OCI-LY1 (cell line): Measurements from ENCODE around the gene PRKCH.

Experiments
- H2AFZ ChIP-seq: fragments of 200-600 bp; sonication (generic), shearing (Covaris generic); 2 replicates; pipeline ENCODE4 v1.6.0; 2014; ENCODE audit warnings: antibody characterized with exemption, mild to moderate bottlenecking, low read length
- H3F3A ChIP-seq: fragments of 200-600 bp; sonication (generic), shearing (Covaris generic); 2 replicates; pipeline ENCODE4 v1.6.0; 2014; ENCODE audit warnings: mild to moderate bottlenecking, antibody characterized with exemption, low read length, moderate library complexity; ENCODE audit not compliant: insufficient read depth
- H3K27ac ChIP-seq: fragments of 200-600 bp; sonication (generic); 2 replicates; pipeline ENCODE4 v1.5.1; 2014; ENCODE audit warnings: low read length, mixed run types, mild to moderate bottlenecking, low read depth; ENCODE audit not compliant: poor library complexity, severe bottlenecking
- H3K27me3 ChIP-seq: fragments of 200-600 bp; sonication (generic); 2 replicates; pipeline ENCODE4 v1.6.0; 2014; ENCODE audit warnings: antibody characterized with exemption, mild to moderate bottlenecking, low read length, moderate library complexity; ENCODE audit not compliant: insufficient read depth
- H3K36me3 ChIP-seq: fragments of 200-600 bp; sonication (generic); 2 replicates; pipeline ENCODE4 v1.6.1; 2014; ENCODE audit warnings: mild to moderate bottlenecking, antibody characterized with exemption, low read length, moderate library complexity, mixed read lengths; ENCODE audit not compliant: insufficient read depth
- H3K4me1 ChIP-seq: fragments of 200-600 bp; sonication (generic); 2 replicates; pipeline ENCODE4 v1.5.1; 2014; ENCODE audit warnings: mild to moderate bottlenecking, low read length, moderate library complexity; ENCODE audit not compliant: insufficient read depth, severe bottlenecking
- H3K4me2 ChIP-seq: fragments of 200-600 bp; sonication (generic), shearing (Covaris generic); 2 replicates; pipeline ENCODE4 v1.6.1; 2014; ENCODE audit warnings: low read length
- H3K4me3 ChIP-seq: fragments of 200-600 bp; sonication (generic); 2 replicates; pipeline ENCODE4 v1.5.1; 2014; ENCODE audit warnings: low read length, low read depth, mild to moderate bottlenecking, mixed read lengths; ENCODE audit not compliant: poor library complexity, severe bottlenecking
- H3K79me2 ChIP-seq: fragments of 200-600 bp; shearing (Covaris generic); 2 replicates; pipeline ENCODE4 v1.6.1; 2016; ENCODE audit warnings: mixed run types, low read length, mixed read lengths; ENCODE audit not compliant: insufficient read depth
- H3K9ac ChIP-seq: fragments of 200-600 bp; sonication (generic), shearing (Covaris generic); 2 replicates; pipeline ENCODE4 v1.6.1; 2014; ENCODE audit warnings: mild to moderate bottlenecking, low read length, mixed read lengths
- H3K9me2 ChIP-seq: fragments of 200-600 bp; sonication (generic), shearing (Covaris generic); 2 replicates; pipeline ENCODE4 v1.6.1; 2014; ENCODE audit warnings: low read depth, mild to moderate bottlenecking, low read length, mixed read lengths
- H3K9me3 ChIP-seq: fragments of 200-600 bp; shearing (Covaris generic); 2 replicates; pipeline ENCODE4 v1.6.1; 2014; ENCODE audit warnings: low read length, mixed read lengths
- H4K20me1 ChIP-seq: fragments of 200-600 bp; sonication (generic), shearing (Covaris generic); 2 replicates; pipeline ENCODE4 v1.6.0; 2016; ENCODE audit warnings: mild to moderate bottlenecking, low read length; ENCODE audit not compliant: insufficient read depth
- EZH2 ChIP-seq: fragments of 200-600 bp; sonication (generic), shearing (Covaris generic); IDR thresholded peaks from 2 replicates; pipeline ENCODE4 v1.8.0; 2017; ENCODE audit warnings: borderline replicate concordance, mixed run types, mild to moderate bottlenecking, antibody characterized with exemption, low read length, moderate library complexity, mixed read lengths
- TF ChIP-seq, protein P1 (sequence below): fragments of 200-600 bp; sonication (generic), shearing (Covaris generic); IDR thresholded peaks from 2 replicates; pipeline ENCODE4 v1.5.1; 2017; ENCODE audit warnings: mild to moderate bottlenecking, antibody characterized with exemption, low read length, moderate library complexity, mixed read lengths

PRKCH gene

GRCh38 chr14:61372379-61372778 lies 51.0 kb downstream of the PRKCH start:
- no peak overlapping the region for H3K4me2 ChIP-seq
- no peaks in the 10 kb centered on the region for H3K9me2 ChIP-seq
- H3K27ac ChIP-seq = no peak overlapping the region
- no peaks in the 10 kb centered on the region for H3K36me3 ChIP-seq
- H4K20me1 ChIP-seq = no peaks in the 10 kb centered on the region
- no peak overlapping the region for H2AFZ ChIP-seq
- no peaks in the 10 kb centered on the region for H3K79me2 ChIP-seq
- TF ChIP-seq EZH2 = no peak
- TF ChIP-seq, protein P1, sequence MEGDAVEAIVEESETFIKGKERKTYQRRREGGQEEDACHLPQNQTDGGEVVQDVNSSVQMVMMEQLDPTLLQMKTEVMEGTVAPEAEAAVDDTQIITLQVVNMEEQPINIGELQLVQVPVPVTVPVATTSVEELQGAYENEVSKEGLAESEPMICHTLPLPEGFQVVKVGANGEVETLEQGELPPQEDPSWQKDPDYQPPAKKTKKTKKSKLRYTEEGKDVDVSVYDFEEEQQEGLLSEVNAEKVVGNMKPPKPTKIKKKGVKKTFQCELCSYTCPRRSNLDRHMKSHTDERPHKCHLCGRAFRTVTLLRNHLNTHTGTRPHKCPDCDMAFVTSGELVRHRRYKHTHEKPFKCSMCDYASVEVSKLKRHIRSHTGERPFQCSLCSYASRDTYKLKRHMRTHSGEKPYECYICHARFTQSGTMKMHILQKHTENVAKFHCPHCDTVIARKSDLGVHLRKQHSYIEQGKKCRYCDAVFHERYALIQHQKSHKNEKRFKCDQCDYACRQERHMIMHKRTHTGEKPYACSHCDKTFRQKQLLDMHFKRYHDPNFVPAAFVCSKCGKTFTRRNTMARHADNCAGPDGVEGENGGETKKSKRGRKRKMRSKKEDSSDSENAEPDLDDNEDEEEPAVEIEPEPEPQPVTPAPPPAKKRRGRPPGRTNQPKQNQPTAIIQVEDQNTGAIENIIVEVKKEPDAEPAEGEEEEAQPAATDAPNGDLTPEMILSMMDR = no peak
- H3K9me3 ChIP-seq = peaks cover 8% of the 10 kb centered on the region; the same call in 1 of the 2 replicates
- H3K4me3 ChIP-seq = no peak overlapping the region
- no peaks in the 10 kb centered on the region for H3K4me1 ChIP-seq
- H3K27me3 ChIP-seq = no peaks in the 10 kb centered on the region
- no peaks in the 10 kb centered on the region for H3F3A ChIP-seq
- no peak overlapping the region for H3K9ac ChIP-seq

GRCh38 chr14:61372842-61373555 lies 51.6 kb downstream of the PRKCH start:
- H3K36me3 ChIP-seq = no peaks in the 10 kb centered on the region
- no peak overlapping the region for H2AFZ ChIP-seq
- H3K4me1 ChIP-seq = no peaks in the 10 kb centered on the region
- no peak overlapping the region for H3K9ac ChIP-seq
- H4K20me1 ChIP-seq = no peaks in the 10 kb centered on the region
- H3K4me2 ChIP-seq = no peak overlapping the region
- no peaks in the 10 kb centered on the region for H3K27me3 ChIP-seq
- no peak overlapping the region for H3K4me3 ChIP-seq
- H3F3A ChIP-seq = no peaks in the 10 kb centered on the region
- H3K27ac ChIP-seq = no peak overlapping the region
- H3K9me3 ChIP-seq = peaks cover 8% of the 10 kb centered on the region; the same call in 1 of the 2 replicates
- no peaks in the 10 kb centered on the region for H3K9me2 ChIP-seq
- no peaks in the 10 kb centered on the region for H3K79me2 ChIP-seq
- no peak for TF ChIP-seq EZH2
- TF ChIP-seq, protein P1 = no peak

DNA sequence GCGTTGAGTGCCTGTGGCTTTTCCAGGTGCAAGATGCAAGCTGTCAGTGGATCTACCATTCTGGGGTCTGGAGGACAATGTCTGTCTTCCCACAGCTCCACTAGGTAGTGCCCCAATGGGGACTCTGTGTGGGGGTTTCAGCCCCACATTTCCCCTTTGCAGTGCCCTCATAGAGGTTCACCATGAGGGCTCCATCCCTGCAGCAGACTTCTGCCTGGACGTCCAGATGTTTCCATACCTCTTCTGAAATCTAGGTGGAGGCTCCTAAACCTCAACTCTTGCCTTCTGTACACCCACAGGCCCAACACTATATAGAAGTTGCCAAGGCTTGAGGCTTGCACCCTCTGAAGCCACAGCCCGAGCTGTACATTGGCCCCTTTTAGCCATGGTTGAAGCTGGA lies 52.9 kb downstream of the PRKCH start:
- H3K27ac ChIP-seq = no peak overlapping the region

More for the DNA sequence above, 52.9 kb downstream of the PRKCH start:
- Histone ChIP-seq H3K9ac (no peak overlapping the region), H3K9me3 (peaks cover 8% of the 10 kb centered on the region; the same call in 1 of the 2 replicates), H3K4me1 (no peaks in the 10 kb centered on the region), H3K36me3 (no peaks in the 10 kb centered on the region), H3K9me2 (no peaks in the 10 kb centered on the region), H3K4me3 (no peak overlapping the region), H4K20me1 (no peaks in the 10 kb centered on the region), H3K27me3 (no peaks in the 10 kb centered on the region), H3K4me2 (no peak overlapping the region), H3F3A (no peaks in the 10 kb centered on the region), H2AFZ (no peak overlapping the region), H3K79me2 (no peaks in the 10 kb centered on the region)
- TF ChIP-seq, protein P1 = no peak
- TF ChIP-seq EZH2 = no peak
